ENCODE results near the gene IVNS1ABP. TPM values are rescaled to one million over a fixed set of nuclear protein-coding genes. Genes with fewer than 3 reads are reported as not detected.

IVNS1ABP gene
- total and polyA plus RNA-seq, 4 donors, result 14.2 to 83.4 (median 34.0) TPM

GRCh38 chr1:185263292-185263691 is 53.8 kb downstream of the IVNS1ABP start:
- TF ChIP-seq CTCF (IDR thresholded peaks at IDR 0.05; ENCODE audit: low read depth, low read length, missing input control), result no peak
- no peak for TF ChIP-seq ZBTB33 (IDR thresholded peaks at IDR 0.05)
- TF ChIP-seq JUND (IDR thresholded peaks at IDR 0.05), result no peak
- TF ChIP-seq FOXA1 (IDR thresholded peaks at IDR 0.05), result no peak
- no peak for TF ChIP-seq GABPA (IDR thresholded peaks at IDR 0.05 in 1 of 2, conservative IDR thresholded peaks at IDR 0.05 in 1 of 2)
- no peak for TF ChIP-seq TAF1 (conservative IDR thresholded peaks at IDR 0.05)
- no peak for TF ChIP-seq EGR1 (IDR thresholded peaks at IDR 0.05; ENCODE audit: low read depth in 2 of 2)
- no peak for TF ChIP-seq RXRA (IDR thresholded peaks at IDR 0.05)
- TF ChIP-seq RAD21 (IDR thresholded peaks at IDR 0.05), result no peak
- no peak for TF ChIP-seq MAX (IDR thresholded peaks at IDR 0.05)
- no peak for TF ChIP-seq HNF4A (conservative IDR thresholded peaks at IDR 0.05)
- no peak for TF ChIP-seq HNF4G (IDR thresholded peaks at IDR 0.05)
- H3K9ac ChIP-seq (ENCODE audit: low read depth in 1 of 2, low read length in 2 of 2), result no peak overlapping the region
- no peaks in the 10 kb centered on the region for H3K4me1 ChIP-seq (ENCODE audit: control insufficient read depth in 4 of 4, insufficient read depth in 4 of 4, low read length in 3 of 4)
- no peak overlapping the region for H3K4me3 ChIP-seq (ENCODE audit: low read depth in 1 of 3, low read length in 3 of 3)
- no peaks in the 10 kb centered on the region for H3K9me3 ChIP-seq (ENCODE audit: control insufficient read depth in 4 of 4, low read length in 3 of 4)
- no peak overlapping the region for H3K27ac ChIP-seq (ENCODE audit: low read depth in 1 of 2, low read length in 2 of 2)
- 95% methylated on average over 3 of the region's 3 CpGs for WGBS
- no peak for DNase-seq (ENCODE audit: low spot score)
- H3K36me3 ChIP-seq (ENCODE audit: control insufficient read depth in 4 of 4, insufficient read depth in 3 of 4, low read depth in 1 of 4, low read length in 3 of 4), result no peaks in the 10 kb centered on the region
- no peaks in the 10 kb centered on the region for H3K27me3 ChIP-seq (ENCODE audit: control insufficient read depth in 4 of 4, insufficient read depth in 4 of 4, low read length in 3 of 4)

- 100% methylated on average over 1 of the region's 1 CpG for WGBS
- Histone ChIP-seq H3K27ac (ENCODE audit: low read depth in 1 of 2, low read length in 2 of 2) (no peak overlapping the region), H3K27me3 (ENCODE audit: control insufficient read depth in 4 of 4, insufficient read depth in 4 of 4, low read length in 3 of 4) (no peaks in the 10 kb centered on the region), H3K9me3 (ENCODE audit: control insufficient read depth in 4 of 4, low read length in 3 of 4) (no peaks in the 10 kb centered on the region), H3K9ac (ENCODE audit: low read depth in 1 of 2, low read length in 2 of 2) (no peak overlapping the region), H3K4me3 (ENCODE audit: low read depth in 1 of 3, low read length in 3 of 3) (no peak overlapping the region), H3K4me1 (ENCODE audit: control insufficient read depth in 4 of 4, insufficient read depth in 4 of 4, low read length in 3 of 4) (no peaks in the 10 kb centered on the region), H3K36me3 (ENCODE audit: control insufficient read depth in 4 of 4, insufficient read depth in 3 of 4, low read depth in 1 of 4, low read length in 3 of 4) (no peaks in the 10 kb centered on the region)
- DNase-seq (ENCODE audit: low spot score), result no peak
- TF ChIP-seq EGR1 (IDR thresholded peaks at IDR 0.05; ENCODE audit: low read depth in 2 of 2), result no peak
- no peak for TF ChIP-seq RXRA (IDR thresholded peaks at IDR 0.05)
These were observed 54.9 kb downstream of the IVNS1ABP start for GRCh38 chr1:185262151-185262550.

- Histone ChIP-seq H3K9me3 (ENCODE audit: control insufficient read depth in 4 of 4, low read length in 3 of 4) (no peaks in the 10 kb centered on the region), H3K9ac (ENCODE audit: low read depth in 1 of 2, low read length in 2 of 2) (no peak overlapping the region), H3K27ac (ENCODE audit: low read depth in 1 of 2, low read length in 2 of 2) (no peak overlapping the region), H3K4me1 (ENCODE audit: control insufficient read depth in 4 of 4, insufficient read depth in 4 of 4, low read length in 3 of 4) (no peaks in the 10 kb centered on the region), H3K27me3 (ENCODE audit: control insufficient read depth in 4 of 4, insufficient read depth in 4 of 4, low read length in 3 of 4) (no peaks in the 10 kb centered on the region), H3K36me3 (ENCODE audit: control insufficient read depth in 4 of 4, insufficient read depth in 3 of 4, low read depth in 1 of 4, low read length in 3 of 4) (no peaks in the 10 kb centered on the region), H3K4me3 (ENCODE audit: low read depth in 1 of 3, low read length in 3 of 3) (no peak overlapping the region)
- no peak for DNase-seq (ENCODE audit: low spot score)
- TF ChIP-seq REST (IDR thresholded peaks at IDR 0.05), result no peak
- TF ChIP-seq FOXA2 (IDR thresholded peaks at IDR 0.05), result no peak
- no peak for TF ChIP-seq EGR1 (IDR thresholded peaks at IDR 0.05; ENCODE audit: low read depth in 2 of 2)
- no peak for TF ChIP-seq RAD21 (IDR thresholded peaks at IDR 0.05)
- TF ChIP-seq FOXA1 (IDR thresholded peaks at IDR 0.05), result no peak
- TF ChIP-seq YY1 (IDR thresholded peaks at IDR 0.05), result no peak
- no peak for TF ChIP-seq ATF3 (IDR thresholded peaks at IDR 0.05)
- no peak for TF ChIP-seq RXRA (IDR thresholded peaks at IDR 0.05)
- TF ChIP-seq JUND (IDR thresholded peaks at IDR 0.05), result no peak
- no peak for TF ChIP-seq NR2F2 (IDR thresholded peaks at IDR 0.05)
- no peak for TF ChIP-seq GABPA (IDR thresholded peaks at IDR 0.05 in 1 of 2, conservative IDR thresholded peaks at IDR 0.05 in 1 of 2)
- 83% methylated on average over 1 of the region's 1 CpG for WGBS
These were observed 56.4 kb downstream of the IVNS1ABP start for GRCh38 chr1:185260611-185261010.
